Nephron progenitor cell (in vitro differentiated cells): ENCODE data around the gene VAMP8.

Source experiments
- DNase-seq: peaks from one replicate; pipeline ENCODE4 v3.0.0; 2021
- H3K27ac Mint-ChIP-seq: 2 replicates; pipeline ENCODE4 v1.8.0; 2021; ENCODE audit warnings: mild to moderate bottlenecking, moderate library complexity, mixed read lengths
- H3K27me3 Mint-ChIP-seq: 2 replicates; pipeline ENCODE4 v1.8.0; 2021; ENCODE audit warnings: mild to moderate bottlenecking, low read depth, mixed read lengths; ENCODE audit not compliant: poor library complexity
- H3K36me3 Mint-ChIP-seq: 2 replicates; pipeline ENCODE4 v1.8.0; 2021; ENCODE audit warnings: low read depth, mixed read lengths
- H3K4me1 Mint-ChIP-seq: 2 replicates; pipeline ENCODE4 v1.8.0; 2021; ENCODE audit warnings: mixed read lengths
- H3K4me3 Mint-ChIP-seq: 2 replicates; pipeline ENCODE4 v1.8.0; 2021; ENCODE audit warnings: mild to moderate bottlenecking, moderate library complexity, mixed read lengths
- H3K9me3 Mint-ChIP-seq: 2 replicates; pipeline ENCODE4 v1.8.0; 2021; ENCODE audit warnings: mild to moderate bottlenecking, moderate library complexity, mixed read lengths
- TF ChIP-seq, protein P1 (sequence below): fragments of 200-600 bp; sonication (generic); IDR thresholded peaks from 2 replicates; pipeline ENCODE4 v1.5.0; 2021; ENCODE audit warnings: antibody characterized with exemption

VAMP8 gene

DNA sequence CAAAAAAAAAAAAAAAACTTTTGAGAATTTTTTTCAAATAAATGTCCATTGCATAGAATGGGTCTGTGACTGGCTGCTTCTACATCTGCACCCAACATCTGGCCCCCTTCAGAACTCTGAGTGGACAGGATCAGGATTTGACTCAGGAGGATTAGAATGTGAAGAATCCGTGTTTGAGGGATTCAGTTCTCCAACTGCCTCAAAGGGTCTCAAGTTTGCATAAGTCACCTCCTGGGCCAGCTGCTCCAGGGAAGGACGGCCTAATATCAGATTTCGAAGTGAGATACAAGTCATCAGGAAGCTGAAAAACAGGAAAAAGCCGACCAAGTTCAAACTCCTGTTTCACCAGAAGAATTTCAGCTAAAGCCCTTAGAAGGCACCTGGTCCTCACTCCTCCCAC is 27.6 kb upstream of the VAMP8 start:
- Mint-ChIP-seq H3K9me3 (no peaks in the 10 kb centered on the region), H3K4me3 (no peak overlapping the region), H3K36me3 (peaks cover 34% of the 10 kb centered on the region), H3K27ac (peak overlapping the region; percentile 95), H3K4me1 (peaks cover 9% of the 10 kb centered on the region), H3K27me3 (no peaks in the 10 kb centered on the region)
- no peak for DNase-seq
- TF ChIP-seq, protein P1, sequence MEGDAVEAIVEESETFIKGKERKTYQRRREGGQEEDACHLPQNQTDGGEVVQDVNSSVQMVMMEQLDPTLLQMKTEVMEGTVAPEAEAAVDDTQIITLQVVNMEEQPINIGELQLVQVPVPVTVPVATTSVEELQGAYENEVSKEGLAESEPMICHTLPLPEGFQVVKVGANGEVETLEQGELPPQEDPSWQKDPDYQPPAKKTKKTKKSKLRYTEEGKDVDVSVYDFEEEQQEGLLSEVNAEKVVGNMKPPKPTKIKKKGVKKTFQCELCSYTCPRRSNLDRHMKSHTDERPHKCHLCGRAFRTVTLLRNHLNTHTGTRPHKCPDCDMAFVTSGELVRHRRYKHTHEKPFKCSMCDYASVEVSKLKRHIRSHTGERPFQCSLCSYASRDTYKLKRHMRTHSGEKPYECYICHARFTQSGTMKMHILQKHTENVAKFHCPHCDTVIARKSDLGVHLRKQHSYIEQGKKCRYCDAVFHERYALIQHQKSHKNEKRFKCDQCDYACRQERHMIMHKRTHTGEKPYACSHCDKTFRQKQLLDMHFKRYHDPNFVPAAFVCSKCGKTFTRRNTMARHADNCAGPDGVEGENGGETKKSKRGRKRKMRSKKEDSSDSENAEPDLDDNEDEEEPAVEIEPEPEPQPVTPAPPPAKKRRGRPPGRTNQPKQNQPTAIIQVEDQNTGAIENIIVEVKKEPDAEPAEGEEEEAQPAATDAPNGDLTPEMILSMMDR: no peak

DNA sequence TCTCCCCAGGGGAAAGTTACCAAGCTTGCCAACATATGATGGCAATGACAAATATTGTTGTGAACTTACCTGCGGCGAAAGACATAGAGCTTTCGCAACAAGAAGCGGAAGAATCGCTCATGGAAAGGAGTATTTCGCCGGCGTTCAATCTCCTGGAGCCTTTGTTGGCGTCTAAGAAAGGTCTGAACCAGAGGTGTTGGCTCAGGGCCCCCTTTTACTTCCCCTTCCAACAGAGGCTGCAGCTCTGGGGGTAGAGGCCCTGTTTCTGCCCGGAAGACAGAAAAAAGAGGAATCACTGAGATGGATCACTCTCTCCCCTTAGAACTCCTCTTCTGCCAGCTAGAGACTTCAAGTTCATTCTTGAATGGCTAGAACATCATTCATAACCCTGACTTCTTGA is 26.9 kb upstream of the VAMP8 start:
- Mint-ChIP-seq H3K9me3 (no peaks in the 10 kb centered on the region), H3K4me3 (no peak overlapping the region)

DNA sequence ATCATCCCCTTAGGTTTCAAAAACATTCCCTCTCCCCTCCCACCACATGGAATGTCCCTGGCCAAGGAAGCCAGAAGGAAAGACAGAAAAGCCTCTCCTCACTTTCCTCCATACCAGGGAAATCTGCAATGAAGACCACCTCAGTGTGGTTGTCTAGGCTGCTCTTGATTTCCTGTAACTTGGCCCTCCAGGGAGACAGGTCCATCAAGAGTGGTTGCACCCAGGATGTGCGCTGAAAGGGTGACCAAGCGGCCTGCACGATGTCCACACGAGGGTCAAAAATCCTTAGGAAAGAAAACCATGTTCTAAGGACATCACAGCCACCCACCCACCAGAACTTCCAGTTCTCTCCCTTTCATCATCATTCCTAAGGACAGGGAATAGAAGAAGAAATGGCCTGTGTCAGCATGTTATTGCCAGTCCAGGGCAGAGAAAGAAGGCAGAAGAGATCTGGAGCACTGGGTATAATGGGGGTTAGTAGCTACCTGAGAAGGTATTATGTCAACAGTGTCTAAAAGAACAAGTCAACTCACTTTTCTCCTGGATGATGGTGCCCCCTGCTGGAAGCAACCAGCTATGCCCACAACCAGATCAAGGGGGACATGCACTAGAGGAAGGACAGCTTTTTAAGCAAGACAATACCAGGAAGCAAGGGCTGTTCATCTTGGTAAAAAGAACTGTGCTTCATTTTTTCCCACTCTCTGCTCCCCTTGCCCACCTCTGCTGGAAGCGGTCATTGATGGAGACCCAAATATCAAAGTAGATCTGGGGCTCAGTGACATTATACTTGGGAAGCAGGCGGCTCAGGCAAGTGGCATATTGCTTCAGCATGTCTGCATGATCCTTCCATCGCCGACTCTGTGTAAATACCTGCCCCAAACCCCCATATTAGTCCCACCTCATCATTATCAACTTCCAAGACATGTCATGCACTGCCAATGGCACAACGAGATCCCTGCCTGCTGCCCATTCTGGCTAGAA is 25.4 kb upstream of the VAMP8 start:
- Mint-ChIP-seq H3K4me1 (peaks cover 9% of the 10 kb centered on the region), H3K4me3 (no peak overlapping the region)
- TF ChIP-seq, protein P1: peak; percentile 93

More for the DNA sequence above, 26.9 kb upstream of the VAMP8 start:
- DNase-seq: no peak
- peak overlapping the region; percentile 77 for H3K27ac Mint-ChIP-seq
- H3K27me3 Mint-ChIP-seq: no peaks in the 10 kb centered on the region
- TF ChIP-seq, protein P1: no peak
- H3K36me3 Mint-ChIP-seq: peaks cover 34% of the 10 kb centered on the region
- peaks cover 9% of the 10 kb centered on the region for H3K4me1 Mint-ChIP-seq

DNA sequence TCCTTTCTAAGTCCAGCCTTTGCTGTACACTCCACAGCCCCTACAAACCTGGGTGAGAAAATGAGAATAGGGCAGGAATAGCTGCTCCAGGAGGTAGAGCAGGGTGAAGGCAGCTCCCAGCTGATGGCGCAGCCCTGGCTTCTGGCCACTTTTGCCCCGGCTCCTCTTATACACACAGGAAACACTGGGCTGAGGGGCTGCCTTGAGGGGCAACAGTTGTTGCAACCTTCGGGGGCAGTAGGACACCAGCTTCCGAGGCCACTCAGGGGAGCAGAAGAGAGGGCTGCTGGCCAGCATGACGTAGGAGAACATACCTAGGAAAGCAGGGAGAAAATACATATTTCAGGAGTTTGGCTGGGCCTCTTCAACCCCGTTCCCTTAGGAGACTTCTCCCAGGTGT is 24.2 kb upstream of the VAMP8 start:
- no peaks in the 10 kb centered on the region for H3K27me3 Mint-ChIP-seq
- H3K27ac Mint-ChIP-seq: no peak overlapping the region
- no peak for DNase-seq
- H3K36me3 Mint-ChIP-seq: peaks cover 40% of the 10 kb centered on the region
- H3K9me3 Mint-ChIP-seq: no peaks in the 10 kb centered on the region
- H3K4me3 Mint-ChIP-seq: no peak overlapping the region
- TF ChIP-seq, protein P1: no peak
- peaks cover 9% of the 10 kb centered on the region for H3K4me1 Mint-ChIP-seq

More for the DNA sequence above, 25.4 kb upstream of the VAMP8 start:
- no peaks in the 10 kb centered on the region for H3K27me3 Mint-ChIP-seq
- no peaks in the 10 kb centered on the region for H3K9me3 Mint-ChIP-seq
- DNase-seq: peak; percentile 85
- H3K27ac Mint-ChIP-seq: peak overlapping the region; percentile 58
- H3K36me3 Mint-ChIP-seq: peaks cover 34% of the 10 kb centered on the region

DNA sequence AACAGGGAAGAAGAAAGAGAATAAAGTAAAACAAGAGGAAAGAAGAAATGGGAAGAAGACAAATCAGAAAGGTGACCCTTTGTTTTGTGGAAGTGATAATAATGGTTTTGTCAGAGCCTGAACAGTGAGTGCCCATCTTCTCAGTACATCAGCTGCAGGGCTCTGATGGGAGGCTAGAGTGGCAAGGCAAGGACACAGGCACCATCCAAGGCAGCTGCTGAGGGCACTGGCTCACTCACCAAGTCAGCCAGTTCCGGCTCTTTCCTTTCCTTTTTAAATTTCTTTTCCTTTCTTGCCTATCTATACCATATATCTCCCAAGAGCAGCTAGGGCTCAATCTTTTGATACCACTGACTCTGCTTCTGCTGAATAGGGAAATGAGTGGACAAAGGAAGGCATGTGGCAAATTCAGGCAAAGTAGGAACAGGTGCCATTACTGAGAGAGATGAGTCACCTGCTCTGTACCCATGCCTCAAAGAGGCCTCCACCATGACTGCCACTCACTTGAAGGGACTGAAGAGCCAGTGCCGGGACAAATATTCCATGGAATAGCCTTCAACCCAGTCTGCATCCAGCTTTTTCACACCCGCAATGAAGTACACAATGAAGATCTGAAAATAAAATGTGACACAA is 22.3 kb upstream of the VAMP8 start:
- H3K27me3 Mint-ChIP-seq: no peaks in the 10 kb centered on the region
- peaks cover 11% of the 10 kb centered on the region for H3K4me1 Mint-ChIP-seq
- no peaks in the 10 kb centered on the region for H3K9me3 Mint-ChIP-seq
- DNase-seq: no peak
- H3K4me3 Mint-ChIP-seq: no peak overlapping the region
- H3K36me3 Mint-ChIP-seq: peaks cover 38% of the 10 kb centered on the region
- peak overlapping the region; percentile 29 for H3K27ac Mint-ChIP-seq
- TF ChIP-seq, protein P1: no peak
